IMR-90 (cell line): ENCODE measurements around the gene S1PR2.

Source experiments
- CTCF ChIP-seq: conservative IDR thresholded peaks from 2 replicates; pipeline ENCODE4 v1.5.1; 2012; ENCODE audit warnings: mild to moderate bottlenecking, low read depth, low read length, improper control_type of control experiment
- ELK1 ChIP-seq: fragments of 150-350 bp; IDR thresholded peaks from 2 replicates; pipeline ENCODE4 v1.6.1; 2016; ENCODE audit warnings: low read depth, mild to moderate bottlenecking, low read length, moderate library complexity, borderline replicate concordance
- MAFK ChIP-seq: IDR thresholded peaks from 2 replicates; pipeline ENCODE4 v1.6.1; 2012; ENCODE audit warnings: low read depth, low read length, improper control_type of control experiment
- MAZ ChIP-seq: IDR thresholded peaks from 2 replicates; pipeline ENCODE4 v1.6.1; 2012; ENCODE audit warnings: low read depth, mild to moderate bottlenecking, low read length, improper control_type of control experiment, moderate library complexity, borderline replicate concordance
- NFE2L2 ChIP-seq: fragments of 150-350 bp; IDR thresholded peaks from 2 replicates; pipeline ENCODE4 v1.6.1; 2016; ENCODE audit warnings: low read depth, mild to moderate bottlenecking, low read length
- POLR2A ChIP-seq: IDR thresholded peaks from 2 replicates; pipeline ENCODE4 v1.6.1; 2012; ENCODE audit warnings: mild to moderate bottlenecking, low read depth, low read length
- RAD21 ChIP-seq: IDR thresholded peaks from 2 replicates; pipeline ENCODE4 v1.6.1; 2012; ENCODE audit warnings: low read length, improper control_type of control experiment
- RFX5 ChIP-seq: IDR thresholded peaks from 2 replicates; pipeline ENCODE4 v1.8.0; 2012; ENCODE audit warnings: low read depth, mild to moderate bottlenecking, low read length, moderate library complexity
- SMC3 ChIP-seq: fragments of 150-350 bp; IDR thresholded peaks from 2 replicates; pipeline ENCODE4 v1.6.1; 2016; ENCODE audit warnings: low read depth, mild to moderate bottlenecking, antibody characterized with exemption, low read length, moderate library complexity

GRCh38 chr19:10192922-10193321 is 38.2 kb downstream of the S1PR2 start:
- TF ChIP-seq CTCF (no peak), MAFK (no peak), POLR2A (no peak), RFX5 (no peak), SMC3 (no peak), MAZ (no peak), NFE2L2 (no peak), RAD21 (no peak), ELK1 (no peak)
